WTC11 (cell line): ENCODE results near the gene AFAP1L1. TPM values are rescaled to one million over a fixed set of nuclear protein-coding genes. Genes with fewer than 3 reads are reported as not detected.
A peak's percentile ranks its signal among the peaks of the same experiment; 100 is the strongest.
"Not testable (repeated sequence)": the region's sequence is repeated elsewhere in the genome, so short reads cannot be mapped to it uniquely, and the experiment has no call there.

ENCODE experiments used
- ATAC-seq: fragments of 200-7000 bp; cut with Tn5 transposase; 2 replicates; pipeline ENCODE4 v1.10.0; 2021; ENCODE audit warnings: mild to moderate bottlenecking, moderate library complexity
- CTCF ChIA-PET: fragments of 300-600 bp; sonication (Branson Sonifier 250); formaldehyde crosslinking; loops from one replicate; lab custom pipeline; 2021; ENCODE audit warnings: antibody characterized with exemption; lab: Charles Lee
- POLR2A ChIA-PET: fragments of 350-600 bp; sonication (Branson Sonifier 250); formaldehyde crosslinking; loops from one replicate; lab custom pipeline; 2021; ENCODE audit warnings: antibody characterized with exemption; lab: Charles Lee
- DNase-seq: peaks from one replicate; pipeline ENCODE4 v3.0.0; 2021; ENCODE audit warnings: low spot score
- H3K27ac Mint-ChIP-seq: 2 replicates; pipeline ENCODE4 v1.8.0; 2021; ENCODE audit warnings: mixed read lengths
- H3K27me3 Mint-ChIP-seq: 2 replicates; pipeline ENCODE4 v1.8.0; 2021; ENCODE audit warnings: low read depth, mild to moderate bottlenecking, moderate library complexity, mixed read lengths
- H3K36me3 Mint-ChIP-seq: 2 replicates; pipeline ENCODE4 v1.8.0; 2021; ENCODE audit warnings: mixed read lengths
- H3K4me1 Mint-ChIP-seq: 2 replicates; pipeline ENCODE4 v1.8.0; 2022; ENCODE audit warnings: mixed read lengths
- H3K4me3 Mint-ChIP-seq: 2 replicates; pipeline ENCODE4 v1.8.0; 2021; ENCODE audit warnings: mild to moderate bottlenecking, moderate library complexity, mixed read lengths
- H3K9me3 Mint-ChIP-seq: 2 replicates; pipeline ENCODE4 v1.8.0; 2021; ENCODE audit warnings: mixed read lengths
- ATF1 ChIP-seq: sonication (generic); formaldehyde crosslinking; IDR thresholded peaks from 2 replicates; pipeline ENCODE4 v1.8.1; 2023; ENCODE audit warnings: mild to moderate bottlenecking, moderate library complexity, missing genetic modification reagents
- CREB1 ChIP-seq: sonication (generic); formaldehyde crosslinking; IDR thresholded peaks from 2 replicates; pipeline ENCODE4 v1.8.0; 2023; ENCODE audit warnings: mild to moderate bottlenecking, missing genetic modification reagents
- FOXJ3 ChIP-seq: sonication (generic); formaldehyde crosslinking; IDR thresholded peaks from 2 replicates; pipeline ENCODE4 v1.9.0; 2021; ENCODE audit warnings: missing genetic modification reagents, mild to moderate bottlenecking, borderline replicate concordance
- FOXK1 ChIP-seq: sonication (generic); formaldehyde crosslinking; IDR thresholded peaks from 2 replicates; pipeline ENCODE4 v1.8.0; 2022; ENCODE audit warnings: mild to moderate bottlenecking, moderate library complexity, missing genetic modification reagents
- HMGA2 ChIP-seq: fragments of 250-450 bp; sonication (Bioruptor Pico); IDR thresholded peaks from 2 replicates; pipeline ENCODE4 v1.4.0; 2021; ENCODE audit warnings: mild to moderate bottlenecking, moderate library complexity
- NFATC4 ChIP-seq: fragments of 250-450 bp; sonication (Bioruptor Pico); IDR thresholded peaks from 2 replicates; pipeline ENCODE4 v1.9.0; 2021; ENCODE audit warnings: mild to moderate bottlenecking
- SMAD3 ChIP-seq: sonication (generic); formaldehyde crosslinking; IDR thresholded peaks from 2 replicates; pipeline ENCODE4 v1.8.0; 2022; ENCODE audit warnings: missing genetic modification reagents, mild to moderate bottlenecking, borderline replicate concordance
- SMAD4 ChIP-seq: sonication (generic); formaldehyde crosslinking; IDR thresholded peaks from 2 replicates; pipeline ENCODE4 v1.8.0; 2022; ENCODE audit warnings: mild to moderate bottlenecking, missing genetic modification reagents
- ZNF138 ChIP-seq: sonication (generic); formaldehyde crosslinking; conservative IDR thresholded peaks from 2 replicates; pipeline ENCODE4 v1.8.1; 2022; ENCODE audit warnings: mild to moderate bottlenecking, moderate library complexity, missing genetic modification reagents
- ZNF317 ChIP-seq: sonication (generic); formaldehyde crosslinking; IDR thresholded peaks from 2 replicates; pipeline ENCODE4 v1.8.1; 2023; ENCODE audit warnings: low read depth, mild to moderate bottlenecking, moderate library complexity, missing genetic modification reagents, borderline replicate concordance
- total RNA-seq: library from RNA; stranded (reverse); gene quantifications from 3 replicates; pipeline ENCODE4 v1.2.3, GENCODE V29; 2021
- TF ChIP-seq, protein P1 (sequence below): fragments of 250-450 bp; sonication (Bioruptor Pico); IDR thresholded peaks from 2 replicates; pipeline ENCODE4 v2.1.2; 2022; ENCODE audit warnings: mild to moderate bottlenecking, moderate library complexity
- TF ChIP-seq, protein P2 (sequence below): sonication (generic); formaldehyde crosslinking; IDR thresholded peaks from 2 replicates; pipeline ENCODE4 v1.8.0; 2023; ENCODE audit warnings: missing genetic modification reagents, mild to moderate bottlenecking, borderline replicate concordance
- TF ChIP-seq, protein P3 (sequence below): sonication (generic); formaldehyde crosslinking; IDR thresholded peaks from 2 replicates; pipeline ENCODE4 v1.8.1; 2022; ENCODE audit warnings: mild to moderate bottlenecking, moderate library complexity, missing genetic modification reagents

The AFAP1L1 gene
- total RNA-seq, 1 experiment from 2014 or later: 8.4 TPM

DNA sequence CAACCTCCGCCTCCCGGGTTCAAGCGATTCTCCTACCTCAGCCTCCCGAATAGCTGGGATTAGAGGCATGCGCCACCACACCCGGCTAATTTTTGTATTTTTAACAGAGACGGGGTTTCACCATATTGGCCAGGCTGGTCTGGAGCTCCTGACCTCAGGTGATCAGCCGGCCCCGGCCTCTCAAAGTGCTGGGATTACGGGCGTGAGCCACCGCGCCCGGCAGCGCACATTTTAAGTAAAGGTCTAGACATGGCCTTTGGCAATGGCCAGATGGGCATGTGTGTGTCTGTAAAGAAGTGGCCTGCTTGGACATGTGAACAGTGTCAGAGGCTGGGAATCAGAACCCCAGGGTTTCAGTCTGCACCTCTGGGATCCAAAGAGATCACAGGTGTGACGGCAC, 1.1 kb downstream of the AFAP1L1 start:
- DNase-seq, POLR2A ChIA-PET, H3K27ac Mint-ChIP-seq, H3K9me3 Mint-ChIP-seq, H3K36me3 Mint-ChIP-seq, ATAC-seq: not testable (repeated sequence)
- Mint-ChIP-seq H3K27me3 (peaks cover 43% of the 10 kb centered on the region), H3K4me3 (peak overlapping the region; percentile 93), H3K4me1 (peaks cover 27% of the 10 kb centered on the region)
- CTCF ChIA-PET: interaction anchor here (0.6 to 1.6 kb wide), 6 partner anchors 19 to 148 kb away, joined by 3 to 10 read pairs (median 4); partner anchors contain the start of gene ABLIM3

DNA sequence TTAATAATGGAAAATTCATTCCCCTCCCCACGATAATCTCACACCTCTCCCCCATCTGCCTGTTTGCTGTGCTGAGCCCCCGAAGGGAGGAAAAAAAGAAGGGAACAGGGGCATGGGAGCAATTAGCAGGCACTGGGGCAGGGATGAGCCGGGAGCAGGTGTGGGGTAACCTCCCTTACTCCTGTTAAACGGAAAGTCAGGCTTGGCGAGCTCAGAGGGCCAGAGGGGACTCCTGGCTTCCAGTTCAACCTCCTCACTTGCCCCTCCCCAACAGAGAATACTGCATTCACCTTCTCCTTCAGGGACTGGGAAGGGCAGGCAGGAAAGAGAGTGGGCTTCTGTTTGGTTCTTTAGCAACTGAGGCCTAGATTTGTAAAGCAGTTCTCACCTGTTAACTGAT, 1.6 kb downstream of the AFAP1L1 start:
- Mint-ChIP-seq H3K27me3 (peaks cover 46% of the 10 kb centered on the region), H3K4me3 (peak overlapping the region; percentile 93), H3K36me3 (no peaks in the 10 kb centered on the region; the same call in 1 of the 2 replicates), H3K4me1 (peaks cover 27% of the 10 kb centered on the region)
- DNase-seq (no peak), ATAC-seq (peak; percentile 8)
- TF ChIP-seq SMAD4 (CRISPR knock-in tag): no peak
- TF ChIP-seq HMGA2 (CRISPR knock-in tag): no peak
- TF ChIP-seq SMAD3: no peak
- no peak for TF ChIP-seq NFATC4 (CRISPR knock-in tag)
- no peak for TF ChIP-seq ATF1
- TF ChIP-seq, protein P1, sequence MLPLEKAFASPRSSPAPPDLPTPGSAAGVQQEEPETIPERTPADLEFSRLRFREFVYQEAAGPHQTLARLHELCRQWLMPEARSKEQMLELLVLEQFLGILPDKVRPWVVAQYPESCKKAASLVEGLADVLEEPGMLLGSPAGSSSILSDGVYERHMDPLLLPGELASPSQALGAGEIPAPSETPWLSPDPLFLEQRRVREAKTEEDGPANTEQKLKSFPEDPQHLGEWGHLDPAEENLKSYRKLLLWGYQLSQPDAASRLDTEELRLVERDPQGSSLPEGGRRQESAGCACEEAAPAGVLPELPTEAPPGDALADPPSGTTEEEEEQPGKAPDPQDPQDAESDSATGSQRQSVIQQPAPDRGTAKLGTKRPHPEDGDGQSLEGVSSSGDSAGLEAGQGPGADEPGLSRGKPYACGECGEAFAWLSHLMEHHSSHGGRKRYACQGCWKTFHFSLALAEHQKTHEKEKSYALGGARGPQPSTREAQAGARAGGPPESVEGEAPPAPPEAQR (CRISPR knock-in tag): no peak
- no peak for TF ChIP-seq ZNF317 (CRISPR knock-in tag)
- TF ChIP-seq, protein P2, sequence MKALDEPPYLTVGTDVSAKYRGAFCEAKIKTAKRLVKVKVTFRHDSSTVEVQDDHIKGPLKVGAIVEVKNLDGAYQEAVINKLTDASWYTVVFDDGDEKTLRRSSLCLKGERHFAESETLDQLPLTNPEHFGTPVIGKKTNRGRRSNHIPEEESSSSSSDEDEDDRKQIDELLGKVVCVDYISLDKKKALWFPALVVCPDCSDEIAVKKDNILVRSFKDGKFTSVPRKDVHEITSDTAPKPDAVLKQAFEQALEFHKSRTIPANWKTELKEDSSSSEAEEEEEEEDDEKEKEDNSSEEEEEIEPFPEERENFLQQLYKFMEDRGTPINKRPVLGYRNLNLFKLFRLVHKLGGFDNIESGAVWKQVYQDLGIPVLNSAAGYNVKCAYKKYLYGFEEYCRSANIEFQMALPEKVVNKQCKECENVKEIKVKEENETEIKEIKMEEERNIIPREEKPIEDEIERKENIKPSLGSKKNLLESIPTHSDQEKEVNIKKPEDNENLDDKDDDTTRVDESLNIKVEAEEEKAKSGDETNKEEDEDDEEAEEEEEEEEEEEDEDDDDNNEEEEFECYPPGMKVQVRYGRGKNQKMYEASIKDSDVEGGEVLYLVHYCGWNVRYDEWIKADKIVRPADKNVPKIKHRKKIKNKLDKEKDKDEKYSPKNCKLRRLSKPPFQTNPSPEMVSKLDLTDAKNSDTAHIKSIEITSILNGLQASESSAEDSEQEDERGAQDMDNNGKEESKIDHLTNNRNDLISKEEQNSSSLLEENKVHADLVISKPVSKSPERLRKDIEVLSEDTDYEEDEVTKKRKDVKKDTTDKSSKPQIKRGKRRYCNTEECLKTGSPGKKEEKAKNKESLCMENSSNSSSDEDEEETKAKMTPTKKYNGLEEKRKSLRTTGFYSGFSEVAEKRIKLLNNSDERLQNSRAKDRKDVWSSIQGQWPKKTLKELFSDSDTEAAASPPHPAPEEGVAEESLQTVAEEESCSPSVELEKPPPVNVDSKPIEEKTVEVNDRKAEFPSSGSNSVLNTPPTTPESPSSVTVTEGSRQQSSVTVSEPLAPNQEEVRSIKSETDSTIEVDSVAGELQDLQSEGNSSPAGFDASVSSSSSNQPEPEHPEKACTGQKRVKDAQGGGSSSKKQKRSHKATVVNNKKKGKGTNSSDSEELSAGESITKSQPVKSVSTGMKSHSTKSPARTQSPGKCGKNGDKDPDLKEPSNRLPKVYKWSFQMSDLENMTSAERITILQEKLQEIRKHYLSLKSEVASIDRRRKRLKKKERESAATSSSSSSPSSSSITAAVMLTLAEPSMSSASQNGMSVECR (CRISPR knock-in tag): no peak
- TF ChIP-seq ZNF138: no peak
- TF ChIP-seq, all 79 proteins: peak for 0
- Mint-ChIP-seq H3K27ac (no peak overlapping the region), H3K9me3 (peaks cover 3% of the 10 kb centered on the region; the same call in 1 of the 2 replicates)
- ChIA-PET CTCF (interaction anchor here (1.4 to 1.6 kb wide), 2 partner anchors 132 to 148 kb away, joined by 6 to 10 read pairs; partner anchors contain the start of gene ABLIM3), POLR2A (no interaction called here)

DNA sequence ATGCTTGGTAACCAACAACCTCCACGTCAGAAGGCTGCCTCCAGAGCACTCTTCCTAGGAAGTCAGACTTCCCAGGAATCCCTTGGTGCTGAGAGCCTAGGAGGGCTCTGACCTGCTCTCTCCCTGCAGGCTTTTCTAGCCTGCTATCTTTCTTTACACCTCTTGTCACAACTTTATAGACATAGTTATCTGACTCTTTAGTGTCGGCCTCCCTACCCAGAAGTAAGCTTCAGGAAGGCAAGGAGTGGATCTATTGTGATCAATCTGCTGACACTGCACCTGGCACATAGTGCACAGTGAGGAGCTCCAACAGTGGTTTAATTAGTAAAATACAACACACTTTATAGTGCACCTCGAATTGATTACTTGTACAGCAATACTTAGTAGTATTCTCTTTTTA, 2.3 kb downstream of the AFAP1L1 start:
- H3K27me3 Mint-ChIP-seq: peaks cover 47% of the 10 kb centered on the region
- H3K27ac Mint-ChIP-seq: no peak overlapping the region
- no peaks in the 10 kb centered on the region; the same call in 1 of the 2 replicates for H3K36me3 Mint-ChIP-seq
- peak overlapping the region; percentile 51 for H3K4me3 Mint-ChIP-seq
- peaks cover 3% of the 10 kb centered on the region; the same call in 1 of the 2 replicates for H3K9me3 Mint-ChIP-seq
- ChIA-PET CTCF (interaction anchor here (0.9 to 1.2 kb wide), 2 partner anchors 35 to 149 kb away, joined by 3 read pairs; no protein-coding TSS in a partner anchor), POLR2A (no interaction called here)
- TF ChIP-seq FOXJ3 (CRISPR knock-in tag) (no peak), ATF1 (no peak), CREB1 (CRISPR knock-in tag) (no peak), FOXK1 (no peak)
- TF ChIP-seq, protein P3, sequence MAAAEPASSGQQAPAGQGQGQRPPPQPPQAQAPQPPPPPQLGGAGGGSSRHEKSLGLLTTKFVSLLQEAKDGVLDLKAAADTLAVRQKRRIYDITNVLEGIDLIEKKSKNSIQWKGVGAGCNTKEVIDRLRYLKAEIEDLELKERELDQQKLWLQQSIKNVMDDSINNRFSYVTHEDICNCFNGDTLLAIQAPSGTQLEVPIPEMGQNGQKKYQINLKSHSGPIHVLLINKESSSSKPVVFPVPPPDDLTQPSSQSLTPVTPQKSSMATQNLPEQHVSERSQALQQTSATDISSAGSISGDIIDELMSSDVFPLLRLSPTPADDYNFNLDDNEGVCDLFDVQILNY (CRISPR knock-in tag): no peak
- DNase-seq: no peak
- 0 out of 2 replicates have a peak, but pooled peaks have one; percentile 2 for ATAC-seq
- peaks cover 27% of the 10 kb centered on the region for H3K4me1 Mint-ChIP-seq
